ENCODE results near the gene MYRIP. TPM values are rescaled to one million over a fixed set of nuclear protein-coding genes. Genes with fewer than 3 reads are reported as not detected.

The MYRIP gene
- polyA plus RNA-seq, 3 donors = not detected

DNA sequence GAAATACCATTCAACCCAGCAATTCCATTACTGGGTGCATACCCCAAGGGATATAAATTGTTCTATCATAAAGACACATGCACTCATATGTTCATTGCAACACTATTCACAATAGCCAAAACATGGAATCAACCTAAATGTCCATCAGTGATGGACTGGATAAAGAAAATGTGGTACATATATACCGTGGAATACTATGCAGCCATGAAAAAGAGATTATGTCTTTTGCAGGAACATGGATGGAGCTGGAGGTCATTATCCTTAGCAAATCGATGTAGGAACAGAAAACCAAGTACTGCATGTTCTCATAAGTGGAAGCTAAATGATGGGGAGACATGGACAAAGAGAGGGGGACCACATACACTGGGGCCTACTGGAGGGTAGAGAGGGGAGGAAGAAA lies 5.5 kb upstream of the MYRIP start:
- Histone ChIP-seq H3K79me2 (ENCODE audit: insufficient read depth, low read length) (no peaks in the 10 kb centered on the region), H3K9ac (ENCODE audit: insufficient read depth, low read length, poor library complexity, severe bottlenecking) (no peak overlapping the region), H4K20me1 (ENCODE audit: insufficient read depth, low read length) (no peaks in the 10 kb centered on the region), H3K27ac (ENCODE audit: low read depth in 1 of 2, low read length in 2 of 2) (no peak overlapping the region), H3K4me3 (replicated peaks in 1 of 3; ENCODE audit: low read depth in 2 of 3, low read length in 3 of 3) (no peak overlapping the region), H3K9me3 (replicated peaks in 1 of 2; ENCODE audit: control insufficient read depth in 1 of 2, insufficient read depth in 1 of 2, low read length in 2 of 2) (peaks cover 4 to 9% of the 10 kb centered on the region in 2 donors), H2AFZ (ENCODE audit: insufficient read depth, low read depth, low read length, poor library complexity, severe bottlenecking) (no peak overlapping the region), H3K27me3 (ENCODE audit: control insufficient read depth in 2 of 2, insufficient read depth in 2 of 2, low read length in 2 of 2) (peaks cover 23 to 32% of the 10 kb centered on the region in 2 donors), H3K36me3 (replicated peaks in 1 of 2; ENCODE audit: control insufficient read depth in 1 of 2, insufficient read depth in 2 of 2, low read length in 2 of 2) (no peaks in the 10 kb centered on the region), H3K4me2 (replicated peaks; ENCODE audit: extremely low read depth, low read length, poor library complexity, severe bottlenecking) (no peak overlapping the region), H3K4me1 (ENCODE audit: control insufficient read depth in 1 of 2, insufficient read depth in 2 of 2, low read length in 2 of 2) (no peaks in the 10 kb centered on the region)
- no peak for TF ChIP-seq CTCF (IDR thresholded peaks at IDR 0.05)
- H3K27me3 Mint-ChIP-seq (ENCODE audit: low read depth in 3 of 3) = peaks cover 24 to 34% (median 28%) of the 10 kb centered on the region in 3 donors
- peaks cover under 1% of the 10 kb centered on the region for H3K4me1 Mint-ChIP-seq
- H3K9me3 Mint-ChIP-seq = peaks cover 0 to 15% (median 6%) of the 10 kb centered on the region in 7 donors
- DNase-seq = no peak
- no peak overlapping the region for H3K27ac Mint-ChIP-seq
- H3K36me3 Mint-ChIP-seq = no peaks in the 10 kb centered on the region
- intact Hi-C loops (cut with micrococcal nuclease) = no loop called here
- no peak overlapping the region for H3K4me3 Mint-ChIP-seq
- WGBS (ENCODE audit: insufficient coverage) = 75% methylated on average over 2 of the region's 2 CpGs

DNA sequence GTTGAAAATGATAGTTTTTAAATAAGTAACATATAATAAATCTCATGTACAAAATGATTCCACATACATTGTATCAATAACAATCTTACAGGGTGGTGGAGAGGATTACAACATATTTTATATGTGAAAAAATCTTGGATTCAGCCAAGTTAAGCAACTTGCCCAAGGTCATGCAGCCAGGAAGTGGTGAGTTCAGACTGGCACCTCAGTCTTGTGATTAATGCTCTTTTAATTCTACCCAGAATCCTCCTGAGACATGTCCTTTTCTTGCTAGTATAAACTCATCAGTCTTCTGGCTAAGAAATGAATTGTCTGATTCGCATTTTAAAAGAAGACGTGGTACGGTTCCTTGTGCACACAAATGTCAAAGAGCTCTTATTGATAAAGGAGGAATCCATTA lies 4.5 kb upstream of the MYRIP start:
- Mint-ChIP-seq H3K36me3 (peaks cover 1 to 3% of the 10 kb centered on the region in 2 donors), H3K9me3 (peaks cover 0 to 17% (median 9%) of the 10 kb centered on the region in 7 donors), H3K27ac (no peak overlapping the region), H3K4me1 (peaks cover 4% of the 10 kb centered on the region), H3K4me3 (no peak overlapping the region), H3K27me3 (ENCODE audit: low read depth in 3 of 3) (peaks cover 31 to 40% (median 34%) of the 10 kb centered on the region in 3 donors)
- WGBS (ENCODE audit: insufficient coverage) = 92% methylated on average over 3 of the region's 3 CpGs
- H3K4me3 ChIP-seq (replicated peaks in 1 of 3; ENCODE audit: low read depth in 2 of 3, low read length in 3 of 3) = no peak overlapping the region
- intact Hi-C loops (cut with micrococcal nuclease) = no loop called here
- peaks cover 4 to 12% of the 10 kb centered on the region in 2 donors for H3K9me3 ChIP-seq (replicated peaks in 1 of 2; ENCODE audit: control insufficient read depth in 1 of 2, insufficient read depth in 1 of 2, low read length in 2 of 2)
- H3K27ac ChIP-seq (ENCODE audit: low read depth in 1 of 2, low read length in 2 of 2) = no peak overlapping the region
- no peak for DNase-seq
- H3K9ac ChIP-seq (ENCODE audit: insufficient read depth, low read length, poor library complexity, severe bottlenecking) = no peak overlapping the region
- H3K4me1 ChIP-seq (ENCODE audit: control insufficient read depth in 1 of 2, insufficient read depth in 2 of 2, low read length in 2 of 2) = peaks cover 4 to 5% of the 10 kb centered on the region in 2 donors
- H4K20me1 ChIP-seq (ENCODE audit: insufficient read depth, low read length) = no peaks in the 10 kb centered on the region
- H3K4me2 ChIP-seq (replicated peaks; ENCODE audit: extremely low read depth, low read length, poor library complexity, severe bottlenecking) = no peak overlapping the region
- H2AFZ ChIP-seq (ENCODE audit: insufficient read depth, low read depth, low read length, poor library complexity, severe bottlenecking) = no peak overlapping the region
- H3K79me2 ChIP-seq (ENCODE audit: insufficient read depth, low read length) = no peaks in the 10 kb centered on the region
- H3K36me3 ChIP-seq (replicated peaks in 1 of 2; ENCODE audit: control insufficient read depth in 1 of 2, insufficient read depth in 2 of 2, low read length in 2 of 2) = no peaks in the 10 kb centered on the region
- H3K27me3 ChIP-seq (ENCODE audit: control insufficient read depth in 2 of 2, insufficient read depth in 2 of 2, low read length in 2 of 2) = peaks cover 24 to 38% of the 10 kb centered on the region in 2 donors
- no peak for TF ChIP-seq CTCF (IDR thresholded peaks at IDR 0.05)
